NCI-H226 (cell line): ENCODE data around the gene PBX4.

Source experiments
- DNase-seq: peaks from one replicate; pipeline ENCODE4 v3.0.0-alpha.2; 2015

The PBX4 gene

GRCh38 chr19:19537075-19538048 is 81.1 kb downstream of the PBX4 start:
- DNase-seq: no peak

GRCh38 chr19:19535311-19536191 is 82.9 kb downstream of the PBX4 start:
- no peak for DNase-seq

GRCh38 chr19:19534556-19535265 is 83.8 kb downstream of the PBX4 start:
- DNase-seq: no peak

- DNase-seq: no peak
Measured at GRCh38 chr19:19533841-19534240, 84.6 kb downstream of the PBX4 start.

- no peak for DNase-seq
Measured at GRCh38 chr19:19532806-19533701, 85.4 kb downstream of the PBX4 start.

GRCh38 chr19:19531951-19532805 is 86.3 kb downstream of the PBX4 start:
- peak; percentile 18 for DNase-seq

- DNase-seq: no peak
Measured at GRCh38 chr19:19530889-19531288, 87.6 kb downstream of the PBX4 start.

- no peak for DNase-seq
Measured at GRCh38 chr19:19530423-19530804, 88.1 kb downstream of the PBX4 start.

GRCh38 chr19:19529783-19530422 is 88.6 kb downstream of the PBX4 start:
- DNase-seq: no peak

- no peak for DNase-seq
Measured at GRCh38 chr19:19528721-19529490, 89.6 kb downstream of the PBX4 start, which contains the start of gene YJEFN3. TSS of gene YJEFN3 (plus strand) at chr19:19528911. CDS start at chr19:19528933, 22 bp downstream.

GRCh38 chr19:19527674-19528625 is 90.5 kb downstream of the PBX4 start:
- no peak for DNase-seq

- no peak for DNase-seq
Measured at GRCh38 chr19:19527371-19527656, 91.2 kb downstream of the PBX4 start.

- no peak for DNase-seq
Measured at GRCh38 chr19:19526581-19527370, 91.7 kb downstream of the PBX4 start.

GRCh38 chr19:19525611-19526380 is 92.7 kb downstream of the PBX4 start:
- DNase-seq: no peak

GRCh38 chr19:19524053-19524452 is 94.4 kb downstream of the PBX4 start:
- no peak for DNase-seq

- no peak for DNase-seq
Measured at GRCh38 chr19:19523177-19523576, 95.3 kb downstream of the PBX4 start.

- DNase-seq: no peak
Measured at GRCh38 chr19:19520989-19521388, 97.5 kb downstream of the PBX4 start.
